ENCODE results near the gene SMOC2.

Gene SMOC2

DNA sequence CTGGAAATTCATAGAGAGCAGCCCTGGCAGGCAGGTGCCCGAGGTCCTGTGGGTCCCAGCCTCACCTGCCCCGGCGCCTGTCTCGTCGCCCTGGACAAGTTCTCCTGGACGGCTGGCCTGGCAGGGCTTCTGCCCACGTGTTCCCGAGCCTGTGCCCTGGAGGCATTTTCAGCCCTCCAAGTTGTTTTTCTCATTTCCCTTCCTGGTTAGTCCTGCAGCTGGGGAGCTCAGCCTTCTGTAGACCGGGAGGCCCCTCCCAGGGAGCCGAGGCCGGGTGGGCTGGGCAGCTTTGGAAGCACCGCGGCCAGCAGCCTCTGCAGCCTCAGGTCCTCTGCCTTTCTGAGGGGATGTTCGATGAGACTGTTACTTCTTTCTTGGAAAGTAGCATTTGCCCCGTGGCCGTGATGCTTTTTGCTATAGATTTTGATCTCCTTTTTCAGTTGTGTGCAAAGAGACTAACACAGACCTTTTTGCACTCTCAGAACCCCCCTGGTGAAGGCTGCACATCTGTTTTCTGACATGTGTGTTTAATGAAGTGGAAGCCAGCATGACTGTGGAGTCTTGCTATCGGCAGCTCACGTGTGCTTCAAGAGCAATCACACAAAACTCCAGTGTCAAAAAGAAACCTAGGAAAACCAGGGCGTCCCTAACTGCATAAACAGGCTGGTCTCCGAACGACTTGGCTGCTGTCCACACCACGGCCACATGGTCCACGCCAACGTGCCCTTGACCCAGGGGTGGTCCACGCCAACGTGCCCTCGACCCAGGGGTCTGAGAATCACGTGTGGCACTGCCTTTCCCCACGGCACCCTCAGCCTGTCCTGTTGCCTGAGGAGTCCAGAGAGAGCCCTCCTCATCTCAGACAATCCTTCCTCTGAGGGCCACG lies 207.5 kb downstream of the SMOC2 start:
- in situ Hi-C loops (cut with MboI; ENCODE audit: low sequenced_read_pairs, unreplicated experiment): no loop called here
- no peak for TF ChIP-seq CTCF (IDR thresholded peaks at IDR 0.05; ENCODE audit: borderline replicate concordance, control extremely low read depth, extremely low read depth, insufficient read depth, missing control alignments)
- no peak for DNase-seq (ENCODE audit: low spot score)

DNA sequence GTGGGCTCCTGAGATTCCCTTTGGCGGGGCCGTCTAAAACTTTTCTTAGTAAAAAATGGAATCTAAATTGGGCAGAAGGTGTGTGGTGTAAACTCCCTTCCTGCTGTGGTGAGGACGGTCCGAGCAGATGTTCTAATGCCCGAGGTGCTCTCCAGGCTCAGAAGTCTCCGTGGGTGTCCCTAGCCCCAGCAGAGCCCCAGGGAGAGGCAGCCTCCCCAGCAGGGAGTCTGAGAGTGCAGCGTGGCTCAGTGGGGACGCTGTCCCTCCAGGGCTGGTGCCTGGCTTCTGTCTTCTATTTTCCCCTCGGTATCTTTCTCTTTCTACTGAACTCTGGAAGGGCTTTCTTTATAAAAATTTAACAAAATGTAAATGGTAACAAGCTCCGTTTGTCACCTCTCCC lies 208.2 kb downstream of the SMOC2 start:
- TF ChIP-seq CTCF (IDR thresholded peaks at IDR 0.05; ENCODE audit: borderline replicate concordance, control extremely low read depth, extremely low read depth, insufficient read depth, missing control alignments): no peak
- in situ Hi-C loops (cut with MboI; ENCODE audit: low sequenced_read_pairs, unreplicated experiment): no loop called here
- no peak for DNase-seq (ENCODE audit: low spot score)

GRCh38 chr6:168650671-168651111 lies 209.7 kb downstream of the SMOC2 start:
- in situ Hi-C loops (cut with MboI; ENCODE audit: low sequenced_read_pairs, unreplicated experiment): no loop called here
- TF ChIP-seq CTCF (IDR thresholded peaks at IDR 0.05; ENCODE audit: borderline replicate concordance, control extremely low read depth, extremely low read depth, insufficient read depth, missing control alignments): no peak

DNA sequence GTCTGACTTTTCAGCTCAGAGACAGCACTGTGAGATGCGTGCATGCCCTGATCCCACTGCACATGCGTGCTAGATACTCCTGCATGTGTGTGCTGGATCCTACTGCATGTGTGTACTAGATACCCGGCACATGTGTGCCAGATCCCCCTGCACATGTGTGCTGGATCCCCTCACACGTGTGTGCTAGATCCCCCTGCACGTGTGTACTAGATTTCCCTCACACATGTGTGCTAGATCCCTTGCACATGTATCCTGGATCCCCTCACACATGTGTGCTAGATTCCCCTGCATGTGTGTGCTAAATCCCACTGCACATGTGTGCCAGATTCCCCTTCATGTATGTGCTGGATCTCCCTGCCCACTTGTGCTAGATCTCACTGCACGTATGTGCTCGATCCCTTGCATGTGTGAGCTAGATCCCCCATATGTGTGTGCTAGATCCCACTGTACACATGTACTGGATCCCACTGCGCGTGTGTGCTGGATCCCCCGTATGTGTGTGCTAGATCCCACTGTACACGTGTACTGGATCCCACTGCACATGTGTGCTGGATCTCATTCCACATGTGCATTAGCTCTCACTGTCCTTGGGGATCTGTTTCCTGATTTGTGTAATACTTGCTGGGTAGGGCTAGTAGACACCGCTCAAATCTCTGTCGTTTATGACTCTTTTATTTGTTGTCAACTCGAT lies 214.6 kb downstream of the SMOC2 start:
- TF ChIP-seq CTCF (IDR thresholded peaks at IDR 0.05; ENCODE audit: borderline replicate concordance, control extremely low read depth, extremely low read depth, insufficient read depth, missing control alignments): no peak
- no peak for DNase-seq (ENCODE audit: low spot score)
- in situ Hi-C loops (cut with MboI; ENCODE audit: low sequenced_read_pairs, unreplicated experiment): no loop called here

More at GRCh38 chr6:168650671-168651111, 209.7 kb downstream of the SMOC2 start:
- DNase-seq (ENCODE audit: low spot score): no peak

GRCh38 chr6:168658059-168658458 lies 217.1 kb downstream of the SMOC2 start:
- no peak for DNase-seq (ENCODE audit: low spot score)
- TF ChIP-seq CTCF (IDR thresholded peaks at IDR 0.05; ENCODE audit: borderline replicate concordance, control extremely low read depth, extremely low read depth, insufficient read depth, missing control alignments): no peak
- in situ Hi-C loops (cut with MboI; ENCODE audit: low sequenced_read_pairs, unreplicated experiment): no loop called here

- in situ Hi-C loops (cut with MboI; ENCODE audit: low sequenced_read_pairs, unreplicated experiment): no loop called here
- no peak for DNase-seq (ENCODE audit: low spot score)
- TF ChIP-seq CTCF (IDR thresholded peaks at IDR 0.05; ENCODE audit: borderline replicate concordance, control extremely low read depth, extremely low read depth, insufficient read depth, missing control alignments): no peak
These were observed 219.5 kb downstream of the SMOC2 start for GRCh38 chr6:168660400-168660945.
